WERI-Rb-1 (cell line): Measurements from ENCODE around the gene PALM.

ENCODE experiments used
- DNase-seq: peaks from one replicate; pipeline ENCODE4 v3.0.0-alpha.2; 2020
- H3K27ac ChIP-seq: fragments of 250-450 bp; sonication (Bioruptor Pico); 2 replicates; pipeline ENCODE4 v1.5.1; 2020; ENCODE audit warnings: mild to moderate bottlenecking, moderate library complexity
- H3K27me3 ChIP-seq: fragments of 250-450 bp; sonication (Bioruptor Pico); 2 replicates; pipeline ENCODE4 v1.5.1; 2021; ENCODE audit warnings: mild to moderate bottlenecking, low read depth, moderate library complexity; ENCODE audit not compliant: insufficient read depth, severe bottlenecking
- H3K36me3 ChIP-seq: fragments of 250-450 bp; sonication (Bioruptor Pico); 2 replicates; pipeline ENCODE4 v1.5.1; 2020; ENCODE audit warnings: mild to moderate bottlenecking, moderate library complexity
- H3K4me3 ChIP-seq: 2 replicates; pipeline ENCODE4 v1.5.1; 2011; ENCODE audit warnings: low read depth, mild to moderate bottlenecking, control low read depth, low read length
- H3K9me3 ChIP-seq: fragments of 250-450 bp; sonication (Bioruptor Pico); 2 replicates; pipeline ENCODE4 v1.5.1; 2021; ENCODE audit warnings: mild to moderate bottlenecking, moderate library complexity; ENCODE audit not compliant: severe bottlenecking
- TF ChIP-seq, protein P1 (sequence below): IDR thresholded peaks from 2 replicates; pipeline ENCODE4 v1.5.1; 2011; ENCODE audit warnings: low read depth, mild to moderate bottlenecking, control low read depth, inconsistent platforms, low read length

The PALM gene

DNA sequence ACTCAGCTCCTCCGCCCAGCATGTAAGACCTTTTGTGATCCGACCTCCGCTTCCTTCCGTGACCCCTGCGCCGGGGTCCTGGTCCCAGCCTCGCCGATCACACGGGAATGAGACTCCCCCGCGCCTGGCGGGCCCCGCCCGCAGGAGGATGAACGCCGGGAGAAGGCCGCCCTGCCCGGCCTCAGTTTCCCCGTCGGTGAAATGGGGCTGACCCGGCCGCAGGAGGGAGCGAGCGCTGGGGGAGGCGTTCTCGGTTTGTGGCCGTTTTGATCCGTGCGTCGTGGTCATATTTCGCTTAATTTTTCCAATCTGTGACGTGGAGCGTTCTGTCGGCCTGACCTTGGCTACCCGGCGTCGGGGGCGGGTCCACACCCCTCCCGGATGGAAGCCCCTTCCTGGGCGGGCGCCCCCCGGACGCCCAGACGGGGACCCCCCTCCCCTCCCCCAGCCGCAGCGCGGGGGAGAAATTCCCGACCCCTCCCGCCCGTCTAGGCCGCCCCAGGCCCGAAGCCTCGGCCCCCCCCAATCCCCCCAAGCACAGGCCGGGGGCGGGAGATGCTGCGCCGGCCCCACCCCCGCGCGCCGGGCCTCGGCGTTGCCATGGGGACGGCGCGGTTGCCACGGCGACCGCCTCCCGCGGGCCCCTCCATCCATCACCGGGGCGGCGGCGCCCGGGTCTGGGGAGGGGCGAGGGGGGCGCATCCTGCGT lies 11.1 kb downstream of the PALM start:
- no peaks in the 10 kb centered on the region for H3K27me3 ChIP-seq
- no peak for DNase-seq
- no peaks in the 10 kb centered on the region for H3K9me3 ChIP-seq
- H3K4me3 ChIP-seq = no peak overlapping the region
- peaks cover 5% of the 10 kb centered on the region; the same call in 1 of the 2 replicates for H3K36me3 ChIP-seq
- TF ChIP-seq, protein P1, sequence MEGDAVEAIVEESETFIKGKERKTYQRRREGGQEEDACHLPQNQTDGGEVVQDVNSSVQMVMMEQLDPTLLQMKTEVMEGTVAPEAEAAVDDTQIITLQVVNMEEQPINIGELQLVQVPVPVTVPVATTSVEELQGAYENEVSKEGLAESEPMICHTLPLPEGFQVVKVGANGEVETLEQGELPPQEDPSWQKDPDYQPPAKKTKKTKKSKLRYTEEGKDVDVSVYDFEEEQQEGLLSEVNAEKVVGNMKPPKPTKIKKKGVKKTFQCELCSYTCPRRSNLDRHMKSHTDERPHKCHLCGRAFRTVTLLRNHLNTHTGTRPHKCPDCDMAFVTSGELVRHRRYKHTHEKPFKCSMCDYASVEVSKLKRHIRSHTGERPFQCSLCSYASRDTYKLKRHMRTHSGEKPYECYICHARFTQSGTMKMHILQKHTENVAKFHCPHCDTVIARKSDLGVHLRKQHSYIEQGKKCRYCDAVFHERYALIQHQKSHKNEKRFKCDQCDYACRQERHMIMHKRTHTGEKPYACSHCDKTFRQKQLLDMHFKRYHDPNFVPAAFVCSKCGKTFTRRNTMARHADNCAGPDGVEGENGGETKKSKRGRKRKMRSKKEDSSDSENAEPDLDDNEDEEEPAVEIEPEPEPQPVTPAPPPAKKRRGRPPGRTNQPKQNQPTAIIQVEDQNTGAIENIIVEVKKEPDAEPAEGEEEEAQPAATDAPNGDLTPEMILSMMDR = no peak
- no peak overlapping the region for H3K27ac ChIP-seq

DNA sequence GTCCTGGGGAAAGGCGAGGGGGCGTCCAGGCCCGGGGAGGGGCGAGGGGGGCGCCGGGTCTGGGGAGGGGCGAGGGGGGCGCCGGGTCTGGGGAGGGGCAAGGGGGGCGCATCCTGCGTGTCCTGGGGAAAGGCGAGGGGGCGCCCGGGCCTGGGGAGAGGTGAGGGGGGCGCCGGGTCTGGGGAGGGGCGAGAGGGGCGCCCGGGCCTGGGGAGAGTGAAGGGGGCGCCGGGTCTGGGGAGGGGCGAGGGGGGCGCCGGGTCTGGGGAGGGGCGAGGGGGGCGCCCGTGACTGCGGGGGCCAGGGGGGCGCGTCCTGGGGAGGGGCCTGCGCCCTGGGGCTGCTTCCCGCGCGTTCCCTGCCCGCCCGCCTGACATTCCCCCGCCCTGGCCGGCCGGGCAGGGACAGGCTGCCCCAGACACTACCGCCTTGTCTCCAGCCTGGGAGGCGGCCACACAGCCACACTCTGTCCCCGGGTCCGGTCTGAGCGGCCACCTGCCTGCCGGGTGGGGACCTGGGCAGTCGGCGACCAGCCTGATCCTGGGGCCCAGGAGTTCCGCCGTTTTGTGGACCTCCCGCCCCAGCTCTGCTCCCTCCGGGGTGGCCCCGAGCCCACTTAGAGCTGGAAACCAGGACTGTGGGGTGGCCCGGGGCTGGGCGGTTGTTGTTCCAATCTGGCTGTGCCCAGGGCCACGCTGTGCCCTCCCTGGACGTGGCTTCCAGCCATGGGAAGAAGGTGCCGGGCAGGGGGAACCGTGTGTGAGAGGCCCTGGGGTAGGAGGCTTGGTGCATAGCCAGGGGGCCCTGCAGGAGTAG lies 11.8 kb downstream of the PALM start:
- H3K27ac ChIP-seq = no peak overlapping the region
- no peaks in the 10 kb centered on the region for H3K27me3 ChIP-seq
- DNase-seq = no peak
- H3K36me3 ChIP-seq = peaks cover 11% of the 10 kb centered on the region; the same call in 1 of the 2 replicates
- TF ChIP-seq, protein P1 = no peak
- no peak overlapping the region for H3K4me3 ChIP-seq
- H3K9me3 ChIP-seq = no peaks in the 10 kb centered on the region

DNA sequence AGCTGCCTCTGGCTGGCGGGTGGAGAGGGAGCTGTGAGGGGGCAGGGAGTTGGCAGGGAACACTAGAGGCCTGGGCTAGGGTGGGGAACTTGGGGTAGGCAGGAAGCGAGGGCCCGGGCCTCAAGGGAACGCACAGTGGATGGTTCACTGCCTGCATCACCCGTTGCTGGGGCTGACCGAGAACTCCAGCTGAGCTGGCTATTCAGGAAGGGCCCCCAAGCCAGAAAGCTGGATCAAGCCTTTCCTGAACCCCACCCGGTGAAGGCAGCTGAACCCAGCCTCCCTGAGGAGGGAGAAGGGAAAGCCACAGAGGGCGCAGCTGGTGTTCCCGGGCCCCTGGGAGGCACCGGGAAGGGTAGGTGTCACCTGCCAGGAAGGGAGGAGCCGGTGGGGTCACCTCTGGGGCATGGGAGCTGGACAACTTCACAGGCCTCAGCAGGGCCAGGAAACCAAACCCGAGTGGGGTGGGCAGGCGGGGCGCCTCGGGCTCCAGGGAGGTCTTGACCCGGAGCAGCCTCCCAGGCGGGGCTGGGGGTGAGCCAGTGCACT lies 13.9 kb downstream of the PALM start:
- Histone ChIP-seq H3K27me3 (no peaks in the 10 kb centered on the region), H3K36me3 (peaks cover 24% of the 10 kb centered on the region), H3K9me3 (no peaks in the 10 kb centered on the region), H3K27ac (no peak overlapping the region), H3K4me3 (no peak overlapping the region)
- TF ChIP-seq, protein P1 = no peak
- no peak for DNase-seq

DNA sequence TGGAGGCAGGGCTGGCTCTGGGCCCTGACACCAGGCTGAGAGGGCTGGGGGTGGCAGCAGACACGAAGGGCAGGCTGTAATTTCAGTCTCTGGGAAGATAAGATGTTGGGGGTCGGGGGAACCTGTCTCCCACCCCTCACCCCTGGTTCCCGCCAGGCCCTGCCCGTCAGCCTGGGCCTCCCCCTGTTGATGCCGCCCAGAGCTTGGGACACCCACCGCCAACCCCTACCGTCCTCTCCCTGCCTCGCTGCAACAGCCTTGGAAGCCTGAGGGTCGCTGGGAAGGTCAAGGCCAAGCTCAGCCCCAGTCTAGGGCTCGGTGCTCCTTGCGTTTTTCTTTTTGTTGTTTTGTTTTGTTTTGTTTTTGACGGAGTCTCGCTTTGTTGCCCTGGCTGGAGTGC lies 14.5 kb downstream of the PALM start:
- Histone ChIP-seq H3K4me3 (no peak overlapping the region), H3K27me3 (no peaks in the 10 kb centered on the region)

DNA sequence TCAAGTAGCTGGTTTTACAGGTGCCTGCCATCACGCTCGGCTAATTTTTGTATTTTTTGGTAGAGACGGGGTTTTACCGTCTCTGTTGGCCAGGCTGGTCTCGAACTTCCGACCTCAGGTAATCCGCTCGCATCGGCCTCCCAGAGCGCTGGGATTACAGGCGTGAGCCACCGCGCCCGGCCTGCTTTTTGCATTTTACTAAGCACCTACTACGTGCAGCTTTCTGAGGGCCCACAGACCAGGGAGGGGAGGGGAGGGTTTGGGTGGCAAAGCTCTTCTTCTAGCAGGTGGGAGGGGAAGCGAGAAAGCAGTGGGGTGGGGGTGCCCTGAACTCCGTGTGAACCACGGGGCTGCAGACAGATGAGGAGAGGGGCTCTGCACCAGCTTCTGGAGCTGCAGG lies 15.0 kb downstream of the PALM start:
- Histone ChIP-seq H3K4me3 (no peak overlapping the region), H3K27ac (no peak overlapping the region), H3K27me3 (no peaks in the 10 kb centered on the region), H3K36me3 (peaks cover 33% of the 10 kb centered on the region), H3K9me3 (no peaks in the 10 kb centered on the region)
- no peak for DNase-seq
- TF ChIP-seq, protein P1 = no peak

More for the DNA sequence above, 14.5 kb downstream of the PALM start:
- peaks cover 28% of the 10 kb centered on the region for H3K36me3 ChIP-seq
- DNase-seq = no peak
- TF ChIP-seq, protein P1 = no peak
- H3K27ac ChIP-seq = no peak overlapping the region
- H3K9me3 ChIP-seq = no peaks in the 10 kb centered on the region
